ENCODE measurements around the gene PHPT1. TPM values are rescaled to one million over a fixed set of nuclear protein-coding genes. Genes with fewer than 3 reads are reported as not detected.

Gene PHPT1
- total RNA-seq, 1 donor from 2014 or later: 142 TPM

DNA sequence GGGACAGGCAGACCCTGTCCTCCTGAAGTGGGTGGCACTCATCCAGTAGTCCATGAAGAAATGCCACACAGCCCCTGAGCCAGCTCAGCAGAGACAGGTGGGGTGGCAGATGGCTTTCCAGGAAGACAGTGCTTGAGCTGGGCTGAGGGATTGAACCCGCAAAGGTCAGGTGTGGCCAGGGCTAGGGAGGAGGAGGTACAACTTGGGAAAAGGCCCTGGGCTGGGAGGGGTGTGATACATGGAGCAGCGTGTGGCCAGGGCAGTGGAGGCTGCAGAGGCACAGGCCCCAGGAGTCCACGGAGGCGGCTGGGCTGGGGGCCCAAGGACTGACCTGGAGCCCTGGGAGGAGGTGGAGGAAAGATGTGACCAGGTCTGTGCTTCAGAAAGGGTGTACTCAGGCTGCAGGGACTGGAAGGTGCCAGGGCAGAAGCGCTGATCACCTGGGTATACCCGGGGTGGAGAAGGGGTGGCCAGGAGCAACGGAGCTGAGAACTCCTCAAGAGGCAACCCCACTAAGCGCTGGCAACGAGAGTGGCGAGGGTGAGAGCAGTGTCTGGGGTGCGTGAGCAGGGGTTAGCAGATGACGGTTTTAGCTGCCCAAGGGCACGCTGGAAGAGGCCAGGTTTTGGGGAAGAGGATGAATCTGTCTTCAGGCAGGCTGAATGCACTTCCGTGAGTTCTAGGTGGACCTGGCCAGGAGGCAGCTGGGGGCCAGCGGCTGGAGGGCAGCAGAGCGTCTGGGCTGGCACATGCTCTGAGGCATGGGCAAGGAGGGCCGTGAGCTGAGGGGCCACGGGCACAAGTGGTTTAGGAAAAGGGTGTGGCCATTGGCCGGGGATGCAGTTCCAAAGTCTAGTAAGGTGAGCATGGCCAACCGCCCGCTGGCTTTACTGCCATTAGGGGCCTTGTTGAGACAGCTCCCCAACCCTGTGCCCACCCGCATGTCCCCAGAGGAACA lies 45.4 kb upstream of the PHPT1 start:
- DNase-seq (ENCODE audit: extremely low spot score, unreplicated experiment): no peak
- Mint-ChIP-seq H3K27me3 (ENCODE audit: unreplicated experiment) (peaks cover 13% of the 10 kb centered on the region), H3K27ac (ENCODE audit: unreplicated experiment) (no peak overlapping the region), H3K9me3 (ENCODE audit: unreplicated experiment) (no peaks in the 10 kb centered on the region), H3K4me1 (ENCODE audit: unreplicated experiment) (peaks cover 22% of the 10 kb centered on the region), H3K4me3 (ENCODE audit: unreplicated experiment) (no peak overlapping the region), H3K36me3 (ENCODE audit: unreplicated experiment) (no peaks in the 10 kb centered on the region)
- no peak for TF ChIP-seq CTCF (IDR thresholded peaks at IDR 0.05)

- Mint-ChIP-seq H3K27ac (ENCODE audit: unreplicated experiment) (no peak overlapping the region), H3K27me3 (ENCODE audit: unreplicated experiment) (peaks cover 13% of the 10 kb centered on the region), H3K9me3 (ENCODE audit: unreplicated experiment) (no peaks in the 10 kb centered on the region), H3K36me3 (ENCODE audit: unreplicated experiment) (no peaks in the 10 kb centered on the region), H3K4me1 (ENCODE audit: unreplicated experiment) (peaks cover 30% of the 10 kb centered on the region), H3K4me3 (ENCODE audit: unreplicated experiment) (no peak overlapping the region)
- TF ChIP-seq CTCF (IDR thresholded peaks at IDR 0.05): no peak
- DNase-seq (ENCODE audit: extremely low spot score, unreplicated experiment): no peak
These were observed 44.6 kb upstream of the PHPT1 start for GRCh38 chr9:136804509-136805206.

- Mint-ChIP-seq H3K27me3 (ENCODE audit: unreplicated experiment) (peaks cover 13% of the 10 kb centered on the region), H3K4me3 (ENCODE audit: unreplicated experiment) (no peak overlapping the region), H3K4me1 (ENCODE audit: unreplicated experiment) (peaks cover 34% of the 10 kb centered on the region), H3K9me3 (ENCODE audit: unreplicated experiment) (no peaks in the 10 kb centered on the region), H3K27ac (ENCODE audit: unreplicated experiment) (no peak overlapping the region), H3K36me3 (ENCODE audit: unreplicated experiment) (no peaks in the 10 kb centered on the region)
- no peak for DNase-seq (ENCODE audit: extremely low spot score, unreplicated experiment)
- no peak for TF ChIP-seq CTCF (IDR thresholded peaks at IDR 0.05)
These were observed 43.9 kb upstream of the PHPT1 start for GRCh38 chr9:136805207-136805740.

- Mint-ChIP-seq H3K27me3 (ENCODE audit: unreplicated experiment) (peaks cover 9% of the 10 kb centered on the region), H3K9me3 (ENCODE audit: unreplicated experiment) (no peaks in the 10 kb centered on the region), H3K36me3 (ENCODE audit: unreplicated experiment) (peaks cover 3% of the 10 kb centered on the region), H3K4me3 (ENCODE audit: unreplicated experiment) (no peak overlapping the region), H3K27ac (ENCODE audit: unreplicated experiment) (no peak overlapping the region), H3K4me1 (ENCODE audit: unreplicated experiment) (peaks cover 30% of the 10 kb centered on the region)
- DNase-seq (ENCODE audit: extremely low spot score, unreplicated experiment): no peak
- no peak for TF ChIP-seq CTCF (IDR thresholded peaks at IDR 0.05)
These were observed 43.1 kb upstream of the PHPT1 start for GRCh38 chr9:136806067-136806466.
